Vagina (tissue), 2 donors: ENCODE measurements around the gene OVCA2. TPM values are rescaled to one million over a fixed set of nuclear protein-coding genes. Genes with fewer than 3 reads are reported as not detected.

Source experiments
- DNase-seq, 2 donors: peaks; one replicate each; pipeline ENCODE4 v3.0.0-alpha.2; 2017; ENCODE audit errors: extremely low spot score in 2 of 2
- H3K27ac ChIP-seq: fragments of 200-600 bp; sonication (generic); one replicate; pipeline ENCODE4 v1.5.1; 2019
- H3K27me3 ChIP-seq: fragments of 200-600 bp; sonication (generic); one replicate; pipeline ENCODE4 v1.5.1; 2019
- H3K36me3 ChIP-seq, 2 donors: fragments of 200-600 bp; sonication (generic); one replicate each; pipeline ENCODE4 v1.5.1; 2017 to 2019
- H3K4me1 ChIP-seq: fragments of 200-600 bp; sonication (generic); one replicate; pipeline ENCODE4 v1.5.1; 2019
- H3K4me3 ChIP-seq, 2 donors: fragments of 200-600 bp; sonication (generic); 1 replicate in 1 of 2; 2 replicates in 1 of 2; pipeline ENCODE4 v1.5.1; 2016 to 2019
- H3K9me3 ChIP-seq: fragments of 200-600 bp; sonication (generic); one replicate; pipeline ENCODE4 v1.5.1; 2019
- CTCF ChIP-seq, 3 experiments: fragments of 450-650 bp in 2 of 3; fragments of 200-600 bp in 1 of 3; sonication (generic) in 1 of 3; IDR thresholded peaks; one replicate each; pipeline ENCODE4 v1.5.1; 2017 to 2019; ENCODE audit warnings: antibody characterized with exemption in 3 of 3, mild to moderate bottlenecking in 2 of 3, moderate library complexity in 2 of 3
- POLR2A ChIP-seq, 2 donors: fragments of 450-650 bp; IDR thresholded peaks; one replicate each; pipeline ENCODE4 v1.6.1; 2017; ENCODE audit warnings: antibody characterized with exemption in 2 of 2, mild to moderate bottlenecking in 2 of 2, moderate library complexity in 2 of 2
- POLR2AphosphoS5 ChIP-seq, 2 donors: sonication (generic); formaldehyde crosslinking; IDR thresholded peaks; one replicate each; pipeline ENCODE4 v1.9.0; 2017; ENCODE audit warnings: antibody characterized with exemption in 2 of 2, mild to moderate bottlenecking in 2 of 2, low read depth in 1 of 2; ENCODE audit not compliant: insufficient read depth in 1 of 2
- intact Hi-C: fragments of 100-400 bp; cut with DNase I; formaldehyde crosslinking; loops from one replicate; pipeline ENCODE4 v1.15.1; 2023
- total RNA-seq: library from RNA; depleted of rRNA; stranded (reverse); fragments of >200 nt; gene quantifications from one replicate; pipeline ENCODE4 v1.2.3, GENCODE V29; 2016

Gene OVCA2
- total RNA-seq, 1 donor from 2014 or later = 24.3 TPM

- intact Hi-C loops = no loop called here
- Histone ChIP-seq H3K4me1 (peaks cover 52% of the 10 kb centered on the region), H3K9me3 (no peaks in the 10 kb centered on the region), H3K27ac (peak overlapping the region; percentile 21), H3K36me3 (no peaks in the 10 kb centered on the region), H3K4me3 (no peak overlapping the region), H3K27me3 (no peaks in the 10 kb centered on the region)
- DNase-seq = no peak
- TF ChIP-seq POLR2A (IDR thresholded peaks at IDR 0.05) = no peak
- no peak for TF ChIP-seq POLR2AphosphoS5 (IDR thresholded peaks at IDR 0.05; ENCODE audit: insufficient read depth in 1 of 2, low read depth in 1 of 2)
- TF ChIP-seq CTCF (IDR thresholded peaks at IDR 0.05) = no peak
Measured at GRCh38 chr17:1996800-1997288, 45.0 kb upstream of the OVCA2 start.

- Histone ChIP-seq H3K9me3 (no peaks in the 10 kb centered on the region), H3K36me3 (no peaks in the 10 kb centered on the region), H3K27me3 (no peaks in the 10 kb centered on the region), H3K4me1 (peaks cover 53% of the 10 kb centered on the region), H3K4me3 (peak overlapping the region; percentile 41 to 55), H3K27ac (peak overlapping the region; percentile 80)
- TF ChIP-seq POLR2AphosphoS5 (IDR thresholded peaks at IDR 0.05; ENCODE audit: insufficient read depth in 1 of 2, low read depth in 1 of 2) = peak in 1 of 2 donors; percentile 23
- no peak for TF ChIP-seq CTCF (IDR thresholded peaks at IDR 0.05)
- TF ChIP-seq POLR2A (IDR thresholded peaks at IDR 0.05) = no peak
- no peak for DNase-seq
- intact Hi-C loops = no loop called here
Measured at GRCh38 chr17:1997289-1997926, 44.4 kb upstream of the OVCA2 start.

GRCh38 chr17:1997927-1998742 lies 43.7 kb upstream of the OVCA2 start:
- DNase-seq = no peak

GRCh38 chr17:1999557-2000251 lies 42.1 kb upstream of the OVCA2 start:
- Histone ChIP-seq H3K4me1 (peaks cover 60% of the 10 kb centered on the region), H3K4me3 (no peak overlapping the region)

More at GRCh38 chr17:1997927-1998742, 43.7 kb upstream of the OVCA2 start:
- Histone ChIP-seq H3K27me3 (no peaks in the 10 kb centered on the region), H3K4me1 (peaks cover 60% of the 10 kb centered on the region), H3K9me3 (no peaks in the 10 kb centered on the region), H3K4me3 (peak overlapping the region; percentile 41 to 55), H3K36me3 (no peaks in the 10 kb centered on the region), H3K27ac (peak overlapping the region; percentile 80)
- intact Hi-C loops = no loop called here
- TF ChIP-seq POLR2AphosphoS5 (IDR thresholded peaks at IDR 0.05; ENCODE audit: insufficient read depth in 1 of 2, low read depth in 1 of 2) (no peak), POLR2A (IDR thresholded peaks at IDR 0.05) (no peak), CTCF (IDR thresholded peaks at IDR 0.05) (no peak)

GRCh38 chr17:2002767-2003329 lies 39.0 kb upstream of the OVCA2 start:
- Histone ChIP-seq H3K27me3 (no peaks in the 10 kb centered on the region), H3K9me3 (no peaks in the 10 kb centered on the region), H3K4me1 (peaks cover 34% of the 10 kb centered on the region), H3K36me3 (no peaks in the 10 kb centered on the region), H3K4me3 (no peak overlapping the region), H3K27ac (no peak overlapping the region)
- TF ChIP-seq POLR2A (IDR thresholded peaks at IDR 0.05) (no peak), CTCF (IDR thresholded peaks at IDR 0.05) (no peak), POLR2AphosphoS5 (IDR thresholded peaks at IDR 0.05; ENCODE audit: insufficient read depth in 1 of 2, low read depth in 1 of 2) (no peak)
- intact Hi-C loops = no loop called here
- no peak for DNase-seq

More at GRCh38 chr17:1999557-2000251, 42.1 kb upstream of the OVCA2 start:
- Histone ChIP-seq H3K27me3 (no peaks in the 10 kb centered on the region), H3K27ac (peak overlapping the region; percentile 80), H3K36me3 (no peaks in the 10 kb centered on the region), H3K9me3 (no peaks in the 10 kb centered on the region)
- TF ChIP-seq POLR2AphosphoS5 (IDR thresholded peaks at IDR 0.05; ENCODE audit: insufficient read depth in 1 of 2, low read depth in 1 of 2) (peak; percentile 52 to 63), POLR2A (IDR thresholded peaks at IDR 0.05) (no peak)
- intact Hi-C loops = no loop called here
- no peak for DNase-seq
